GM12891 (cell line): ENCODE results near the gene BTBD9.
A peak's percentile ranks its signal among the peaks of the same experiment; 100 is the strongest.

Experiments
- DNase-seq: peaks from one replicate; pipeline ENCODE4 v3.0.0; 2011; ENCODE audit warnings: low spot score; ENCODE audit not compliant: insufficient read length
- FAIRE-seq: peaks from 2 replicates; lab custom pipeline; 2011; peaks lifted over from hg19 to GRCh38; lab: Jason Lieb, UNC
- PAX5 ChIP-seq: IDR thresholded peaks from 2 replicates; pipeline ENCODE4 v1.6.1; 2011; ENCODE audit warnings: low read length, moderate library complexity, mild to moderate bottlenecking; ENCODE audit not compliant: insufficient read depth, severe bottlenecking
- POLR2A ChIP-seq: IDR thresholded peaks from 2 replicates; pipeline ENCODE4 v1.6.1; 2011; ENCODE audit warnings: low read depth, low read length, control low read depth
- POLR2AphosphoS5 ChIP-seq: IDR thresholded peaks from 2 replicates; pipeline ENCODE4 v1.6.1; 2011; ENCODE audit warnings: low read depth, low read length, control low read depth
- POU2F2 ChIP-seq: IDR thresholded peaks from 2 replicates; pipeline ENCODE4 v1.6.1; 2011; ENCODE audit warnings: low read depth, mild to moderate bottlenecking, control low read depth, low read length, moderate library complexity
- SPI1 ChIP-seq: IDR thresholded peaks from 2 replicates; pipeline ENCODE4 v1.6.1; 2011; ENCODE audit warnings: low read depth, low read length, control low read depth
- TAF1 ChIP-seq: IDR thresholded peaks from 2 replicates; pipeline ENCODE4 v1.6.1; 2011; ENCODE audit warnings: low read depth, low read length, control low read depth

Gene BTBD9

DNA sequence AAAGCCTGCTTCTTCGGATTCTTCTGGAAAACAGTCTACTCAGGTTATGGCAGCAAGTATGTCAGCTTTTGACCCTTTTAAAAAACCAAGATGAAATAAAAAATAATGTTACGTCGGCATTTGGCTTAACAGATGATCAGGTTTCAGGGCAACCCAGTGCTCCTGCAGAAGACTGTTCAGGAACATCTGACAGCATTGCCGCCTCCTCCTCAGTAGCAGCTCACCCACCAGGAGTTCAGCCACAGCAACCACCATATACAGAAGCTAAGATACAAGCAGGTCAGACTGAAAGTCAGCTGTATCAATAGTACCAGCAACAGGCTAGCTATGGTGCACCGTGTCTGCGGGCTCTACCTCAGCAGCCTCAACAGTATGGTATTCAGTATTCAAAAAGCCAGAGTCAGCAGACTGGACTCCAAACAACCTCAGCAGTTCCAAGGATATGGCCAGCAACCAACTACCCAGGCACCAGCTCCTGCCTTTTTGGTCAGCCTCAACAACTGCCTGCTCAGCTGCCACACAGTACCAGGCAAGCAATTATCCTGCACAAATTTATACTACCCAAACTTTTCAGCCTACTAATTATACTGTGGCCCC lies 51.9 kb downstream of the BTBD9 start:
- DNase-seq (no peak), FAIRE-seq (peak; percentile 31)
- TF ChIP-seq PAX5 (no peak), TAF1 (no peak), SPI1 (no peak), POU2F2 (no peak)

- FAIRE-seq (no peak), DNase-seq (no peak)
- no peak for TF ChIP-seq PAX5
Observed at GRCh38 chr6:38586992-38587391, 52.7 kb downstream of the BTBD9 start.

- DNase-seq: no peak
- FAIRE-seq: no peak
- TF ChIP-seq PAX5 (no peak), POLR2AphosphoS5 (no peak), POLR2A (no peak), TAF1 (no peak), POU2F2 (no peak), SPI1 (no peak)
Observed at GRCh38 chr6:38584731-38585130, 55.0 kb downstream of the BTBD9 start.

GRCh38 chr6:38583523-38583922 lies 56.2 kb downstream of the BTBD9 start:
- TF ChIP-seq TAF1 (no peak), POU2F2 (no peak), POLR2A (no peak), SPI1 (no peak), POLR2AphosphoS5 (no peak), PAX5 (no peak)
- FAIRE-seq (no peak), DNase-seq (no peak)

DNA sequence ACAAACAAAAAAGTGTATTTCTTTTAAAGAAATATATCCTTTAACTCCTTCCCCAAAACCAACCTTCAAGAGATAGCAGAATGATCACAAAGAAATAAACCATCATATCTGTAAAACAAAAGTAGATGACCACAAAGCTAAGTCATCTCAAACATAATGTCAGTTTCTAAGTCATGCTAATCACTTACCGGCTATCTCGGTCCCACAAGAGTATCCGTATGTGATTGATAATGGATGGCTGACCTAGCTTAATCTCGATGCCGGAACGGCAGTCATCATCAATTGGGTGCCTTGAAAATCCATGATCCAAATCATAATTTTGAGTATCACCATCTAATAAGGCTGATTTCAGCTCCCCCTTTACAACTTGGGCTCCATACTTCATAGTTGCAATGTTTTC lies 59.7 kb downstream of the BTBD9 start:
- TF ChIP-seq TAF1: no peak
- no peak for TF ChIP-seq POLR2A
- TF ChIP-seq POU2F2: no peak
- TF ChIP-seq SPI1: no peak
- TF ChIP-seq PAX5: no peak
- no peak for TF ChIP-seq POLR2AphosphoS5
- no peak for DNase-seq
- FAIRE-seq: no peak

GRCh38 chr6:38579010-38579628 lies 60.6 kb downstream of the BTBD9 start:
- TF ChIP-seq PAX5 (no peak), POLR2AphosphoS5 (no peak), POLR2A (no peak), POU2F2 (no peak)
- FAIRE-seq (no peak), DNase-seq (no peak)

DNA sequence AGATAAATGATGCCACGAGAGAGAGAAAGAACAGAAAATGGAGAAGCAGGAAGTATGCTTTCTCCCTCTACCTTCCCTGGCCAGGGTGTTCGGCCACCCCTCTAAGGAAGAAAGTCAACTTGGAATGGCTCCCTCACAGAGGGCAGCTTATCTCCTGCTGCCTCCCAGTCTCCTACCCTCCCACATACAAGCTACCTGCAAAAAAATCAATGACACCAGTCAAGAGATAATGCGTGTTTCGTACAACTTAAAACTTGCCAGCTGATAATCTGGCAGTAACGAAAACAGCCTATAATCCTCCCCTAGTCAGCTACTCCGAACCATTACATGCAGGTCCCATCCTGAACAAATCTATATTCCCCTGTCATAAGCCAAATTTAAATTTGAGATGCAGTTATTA lies 61.7 kb downstream of the BTBD9 start:
- TF ChIP-seq SPI1 (no peak), POU2F2 (no peak), POLR2AphosphoS5 (no peak), PAX5 (no peak), POLR2A (no peak), TAF1 (no peak)
- DNase-seq (no peak), FAIRE-seq (no peak)

DNA sequence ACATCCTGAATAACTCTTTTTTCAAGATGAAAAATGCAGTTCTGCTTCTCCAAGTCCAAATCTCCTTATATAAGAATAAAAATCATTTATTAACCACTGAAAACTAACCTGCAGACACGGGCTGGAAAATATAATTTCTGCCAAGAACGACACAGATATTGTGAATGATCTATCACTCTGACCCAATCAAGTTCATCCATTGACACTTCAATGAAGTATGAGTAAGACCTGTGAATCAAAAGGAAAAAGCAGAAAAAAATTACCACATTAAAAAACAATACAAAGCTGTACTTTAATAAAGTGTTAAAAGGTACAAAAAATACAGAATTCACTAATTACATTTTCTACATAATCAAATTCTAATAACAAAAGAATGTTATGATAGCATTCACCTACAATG lies 62.2 kb downstream of the BTBD9 start:
- DNase-seq: no peak
- TF ChIP-seq POLR2A (no peak), SPI1 (no peak), POLR2AphosphoS5 (no peak), POU2F2 (no peak), PAX5 (no peak), TAF1 (no peak)
- FAIRE-seq: no peak

- no peak for DNase-seq
- no peak for FAIRE-seq
- TF ChIP-seq SPI1: no peak
- TF ChIP-seq PAX5: no peak
- TF ChIP-seq POU2F2: no peak
- TF ChIP-seq POLR2AphosphoS5: no peak
- no peak for TF ChIP-seq TAF1
- no peak for TF ChIP-seq POLR2A
Observed at GRCh38 chr6:38573801-38574395, 65.8 kb downstream of the BTBD9 start.

DNA sequence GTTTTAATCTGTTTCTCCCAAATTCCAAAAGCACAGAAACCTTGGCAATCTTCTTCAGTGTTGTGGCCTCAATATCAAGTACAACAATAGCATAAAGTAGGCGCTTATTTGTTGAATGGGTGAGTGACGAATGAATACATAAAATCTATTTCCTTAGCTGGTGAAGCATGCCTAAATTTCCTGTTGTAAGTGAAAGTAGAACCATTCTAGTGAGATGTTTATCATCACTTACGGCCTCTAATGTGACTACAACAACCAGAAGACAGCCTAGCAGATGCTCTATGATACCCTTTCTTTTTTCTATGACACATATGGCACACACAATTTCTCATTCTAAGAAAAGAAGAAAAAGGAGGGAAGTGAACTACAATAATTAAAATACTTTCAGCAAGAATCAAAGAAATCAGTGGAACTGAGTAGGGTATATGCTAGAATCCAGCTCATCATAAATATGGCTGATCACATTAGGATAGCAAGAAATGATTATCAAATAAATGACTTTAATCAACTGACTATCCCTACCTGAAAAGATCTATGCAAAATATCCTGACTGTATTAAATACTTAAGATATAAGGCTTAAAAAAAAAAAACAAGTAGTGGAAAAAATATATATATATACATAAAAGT lies 67.4 kb downstream of the BTBD9 start:
- FAIRE-seq (peak; percentile 92), DNase-seq (no peak)
- TF ChIP-seq POLR2AphosphoS5 (no peak), TAF1 (no peak), PAX5 (no peak), SPI1 (no peak), POLR2A (no peak), POU2F2 (no peak)
